Activated CD8-positive, alpha-beta T cell treated with anti-CD3 and anti-CD28 coated beads for 36 hours (primary cell): ENCODE measurements around the gene GNG7. TPM values are rescaled to one million over a fixed set of nuclear protein-coding genes. Genes with fewer than 3 reads are reported as not detected.
"Not testable (repeated sequence)": the region's sequence is repeated elsewhere in the genome, so short reads cannot be mapped to it uniquely, and the experiment has no call there.

Source experiments
- ATAC-seq: fragments of 200-7000 bp; cut with Tn5 transposase; one replicate; pipeline ENCODE4 v1.10.0; 2021; ENCODE audit warnings: mild to moderate bottlenecking, moderate library complexity
- CTCF ChIA-PET: fragments of 350-600 bp; sonication (Branson Sonifier 250); formaldehyde crosslinking; loops from one replicate; lab custom pipeline; 2021; ENCODE audit warnings: antibody characterized with exemption; lab: Charles Lee
- POLR2A ChIA-PET: fragments of 350-600 bp; sonication (Branson Sonifier 250); formaldehyde crosslinking; loops from one replicate; lab custom pipeline; 2021; ENCODE audit warnings: antibody characterized with exemption; lab: Charles Lee
- DNase-seq: peaks from one replicate; pipeline ENCODE4 v3.0.0-alpha.2; 2020
- H3K27ac Mint-ChIP-seq: one replicate; pipeline ENCODE4 v1.8.0; 2021; ENCODE audit warnings: mild to moderate bottlenecking, mixed read lengths
- H3K27me3 Mint-ChIP-seq: one replicate; pipeline ENCODE4 v1.8.0; 2021; ENCODE audit warnings: mixed read lengths
- H3K36me3 Mint-ChIP-seq: one replicate; pipeline ENCODE4 v1.8.0; 2021; ENCODE audit warnings: low read depth, mixed read lengths
- H3K4me1 Mint-ChIP-seq: one replicate; pipeline ENCODE4 v1.8.0; 2021; ENCODE audit warnings: low read depth, mixed read lengths
- H3K4me3 Mint-ChIP-seq: one replicate; pipeline ENCODE4 v1.8.0; 2021; ENCODE audit warnings: mild to moderate bottlenecking, moderate library complexity, mixed read lengths
- H3K9me3 Mint-ChIP-seq: one replicate; pipeline ENCODE4 v1.8.0; 2021; ENCODE audit warnings: mixed read lengths
- intact Hi-C: fragments of 100-400 bp; cut with micrococcal nuclease; formaldehyde crosslinking; loops from one replicate; pipeline ENCODE4 v1.10.0; 2022
- total RNA-seq, 2 experiments: library from RNA; stranded (reverse); gene quantifications; one replicate each; pipeline ENCODE4 v1.2.3, GENCODE V29; 2021
- TF ChIP-seq, protein P1 (sequence below): fragments of 200-600 bp; IDR thresholded peaks from one replicate; pipeline ENCODE4 v1.8.0; 2022; ENCODE audit warnings: antibody characterized with exemption, mild to moderate bottlenecking

Gene GNG7
- total RNA-seq, 2 experiments from 2014 or later: 0.27 to 0.32 TPM

DNA sequence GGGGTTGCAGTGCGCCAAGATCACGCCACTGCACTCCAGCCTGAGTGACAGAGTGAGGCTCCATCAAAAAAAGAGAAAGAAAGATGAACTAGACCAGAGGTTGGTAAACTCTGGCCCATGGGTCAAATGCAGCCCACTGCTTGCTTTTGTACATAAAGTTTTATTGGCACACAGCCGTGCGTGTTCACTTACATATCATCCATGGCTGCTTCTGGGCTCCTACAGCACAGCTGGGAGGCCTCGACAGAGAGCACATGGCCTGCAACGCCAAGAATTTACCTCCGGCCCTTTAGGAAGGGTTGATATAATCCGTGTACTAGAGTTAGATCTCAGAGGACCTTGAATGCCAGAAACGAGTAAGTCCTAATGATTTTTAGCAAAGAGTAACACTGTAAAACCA is 46.0 kb downstream of the GNG7 start:
- ATAC-seq (no peak), DNase-seq (no peak)
- Mint-ChIP-seq H3K4me1 (no peaks in the 10 kb centered on the region), H3K36me3 (no peaks in the 10 kb centered on the region), H3K27ac (no peak overlapping the region), H3K27me3 (no peaks in the 10 kb centered on the region), H3K4me3 (no peak overlapping the region), H3K9me3 (no peaks in the 10 kb centered on the region)
- TF ChIP-seq, protein P1, sequence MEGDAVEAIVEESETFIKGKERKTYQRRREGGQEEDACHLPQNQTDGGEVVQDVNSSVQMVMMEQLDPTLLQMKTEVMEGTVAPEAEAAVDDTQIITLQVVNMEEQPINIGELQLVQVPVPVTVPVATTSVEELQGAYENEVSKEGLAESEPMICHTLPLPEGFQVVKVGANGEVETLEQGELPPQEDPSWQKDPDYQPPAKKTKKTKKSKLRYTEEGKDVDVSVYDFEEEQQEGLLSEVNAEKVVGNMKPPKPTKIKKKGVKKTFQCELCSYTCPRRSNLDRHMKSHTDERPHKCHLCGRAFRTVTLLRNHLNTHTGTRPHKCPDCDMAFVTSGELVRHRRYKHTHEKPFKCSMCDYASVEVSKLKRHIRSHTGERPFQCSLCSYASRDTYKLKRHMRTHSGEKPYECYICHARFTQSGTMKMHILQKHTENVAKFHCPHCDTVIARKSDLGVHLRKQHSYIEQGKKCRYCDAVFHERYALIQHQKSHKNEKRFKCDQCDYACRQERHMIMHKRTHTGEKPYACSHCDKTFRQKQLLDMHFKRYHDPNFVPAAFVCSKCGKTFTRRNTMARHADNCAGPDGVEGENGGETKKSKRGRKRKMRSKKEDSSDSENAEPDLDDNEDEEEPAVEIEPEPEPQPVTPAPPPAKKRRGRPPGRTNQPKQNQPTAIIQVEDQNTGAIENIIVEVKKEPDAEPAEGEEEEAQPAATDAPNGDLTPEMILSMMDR: no peak
- CTCF ChIA-PET: no interaction called here
- intact Hi-C loops: no loop called here
- POLR2A ChIA-PET: no interaction called here

GRCh38 chr19:2653710-2654707 is 48.5 kb downstream of the GNG7 start:
- CTCF ChIA-PET: interaction anchor here (1.0 to 1.2 kb wide), 2 partner anchors 9 to 17 kb away, joined by 3 to 4 read pairs; no protein-coding TSS in a partner anchor
- Mint-ChIP-seq H3K4me1 (no peaks in the 10 kb centered on the region), H3K4me3 (no peak overlapping the region), H3K27me3 (no peaks in the 10 kb centered on the region), H3K36me3 (no peaks in the 10 kb centered on the region), H3K9me3 (no peaks in the 10 kb centered on the region), H3K27ac (no peak overlapping the region)
- DNase-seq (no peak), ATAC-seq (no peak)
- intact Hi-C loops: no loop called here
- TF ChIP-seq, protein P1: no peak
- POLR2A ChIA-PET: interaction anchor here (1.0 kb wide), 1 partner anchor 9 kb away, joined by 3 read pairs; no protein-coding TSS in a partner anchor

DNA sequence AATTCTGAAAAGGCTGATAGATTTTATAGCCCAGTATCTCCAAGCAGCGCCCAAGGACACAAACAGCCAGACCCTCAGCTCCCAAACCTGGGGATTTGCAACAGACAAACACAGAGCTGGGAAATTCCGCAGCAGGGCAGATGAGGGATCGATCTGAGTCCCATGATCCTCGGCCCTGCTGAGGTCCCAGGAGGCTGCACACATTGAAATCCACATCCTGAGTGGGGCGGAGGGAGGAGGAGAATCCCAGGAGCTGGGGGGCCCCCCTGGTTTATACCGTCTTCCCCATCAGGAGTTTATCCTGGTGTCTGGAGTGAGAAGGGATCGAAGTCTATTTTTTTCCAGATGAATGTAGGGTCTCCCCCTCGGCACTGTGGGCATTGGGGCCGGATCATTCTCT is 49.3 kb downstream of the GNG7 start:
- ATAC-seq: no peak
- ChIA-PET CTCF (no interaction called here), POLR2A (no interaction called here)
- H3K27ac Mint-ChIP-seq: no peak overlapping the region
- TF ChIP-seq, protein P1: no peak
- no peak for DNase-seq
- H3K27me3 Mint-ChIP-seq: no peaks in the 10 kb centered on the region
- no peaks in the 10 kb centered on the region for H3K4me1 Mint-ChIP-seq
- H3K9me3 Mint-ChIP-seq: no peaks in the 10 kb centered on the region
- intact Hi-C loops: no loop called here
- no peaks in the 10 kb centered on the region for H3K36me3 Mint-ChIP-seq
- H3K4me3 Mint-ChIP-seq: no peak overlapping the region

DNA sequence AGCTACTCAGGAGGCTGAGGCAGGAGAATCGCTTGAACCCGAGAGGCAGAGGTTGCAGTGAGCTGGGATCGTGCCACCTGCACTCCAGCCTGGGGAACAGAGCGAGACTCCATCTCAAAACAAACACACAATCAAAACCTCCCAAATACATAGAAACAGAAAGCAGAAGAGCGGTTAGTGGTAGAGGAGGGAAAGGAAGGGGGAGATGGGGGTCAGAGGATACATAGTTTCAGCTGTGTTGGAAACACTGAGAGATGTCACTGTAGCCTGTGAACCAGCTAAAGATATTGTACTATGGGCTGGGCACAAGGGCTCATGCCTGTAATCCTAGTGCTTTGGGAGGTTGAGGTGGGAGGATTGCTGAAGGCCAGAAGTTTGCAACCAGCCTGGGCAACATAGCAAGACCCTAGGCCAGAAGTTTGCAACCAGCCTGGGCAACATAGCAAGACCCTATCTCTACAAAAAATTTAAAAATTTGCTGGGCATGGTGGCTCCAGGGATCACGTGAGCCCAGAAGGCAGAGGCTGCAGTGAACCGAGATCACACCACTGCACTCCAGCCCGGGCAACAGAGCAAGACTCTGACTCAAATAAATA is 49.9 kb downstream of the GNG7 start:
- ChIA-PET POLR2A (no interaction called here), CTCF (no interaction called here)
- no peaks in the 10 kb centered on the region for H3K4me1 Mint-ChIP-seq
- no peaks in the 10 kb centered on the region for H3K36me3 Mint-ChIP-seq
- intact Hi-C loops: no loop called here
- no peaks in the 10 kb centered on the region for H3K9me3 Mint-ChIP-seq
- no peak overlapping the region for H3K27ac Mint-ChIP-seq
- TF ChIP-seq, protein P1: no peak
- no peaks in the 10 kb centered on the region for H3K27me3 Mint-ChIP-seq
- DNase-seq (no peak), ATAC-seq (no peak)
- H3K4me3 Mint-ChIP-seq: no peak overlapping the region

DNA sequence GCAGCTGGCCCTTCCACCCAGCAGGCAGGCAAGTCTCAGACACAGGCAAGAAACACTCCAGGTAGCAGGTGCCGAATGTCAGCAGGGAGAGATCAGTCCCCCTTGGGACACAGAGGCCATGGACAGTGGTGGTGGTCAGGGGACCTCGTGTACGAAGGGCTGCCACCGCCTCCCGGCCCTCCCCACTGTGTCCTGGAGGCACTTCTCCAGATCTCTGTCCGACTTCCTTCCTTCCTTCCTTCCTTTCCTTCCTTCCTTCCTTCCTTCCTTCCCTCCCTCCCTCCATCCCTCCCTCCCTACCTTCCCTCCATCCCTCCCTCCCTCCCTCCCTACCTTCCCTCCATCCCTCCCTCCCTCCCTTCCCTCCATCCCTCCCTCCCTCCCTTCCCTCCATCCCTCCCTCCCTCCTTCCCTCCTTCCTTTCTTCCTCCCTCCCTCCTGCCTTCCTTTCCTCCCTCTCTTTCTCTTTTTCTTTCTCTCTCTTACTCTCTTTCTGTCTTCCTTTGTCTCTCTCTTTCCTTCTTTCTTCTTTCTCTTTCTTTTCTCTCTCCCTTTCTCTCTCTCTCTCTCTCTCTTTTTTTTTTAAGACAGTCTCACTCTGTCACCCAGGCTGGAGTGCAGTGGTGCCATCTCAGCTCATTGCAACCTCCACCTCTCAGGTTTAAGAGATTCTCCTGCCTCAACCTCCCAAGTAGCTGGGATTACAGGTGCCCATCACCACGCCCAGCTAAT is 51.3 kb downstream of the GNG7 start:
- ATAC-seq, H3K4me1 Mint-ChIP-seq, H3K36me3 Mint-ChIP-seq, H3K9me3 Mint-ChIP-seq, DNase-seq, H3K4me3 Mint-ChIP-seq, H3K27ac Mint-ChIP-seq, H3K27me3 Mint-ChIP-seq, intact Hi-C loops, POLR2A ChIA-PET: not testable (repeated sequence)
- CTCF ChIA-PET: interaction anchor here (1.2 to 4.2 kb wide), 3 partner anchors 11 to 222 kb away, joined by 3 to 32 read pairs (median 3); no protein-coding TSS in a partner anchor
